GM21367 (cell line): ENCODE data around the gene C11orf52.
"Not testable (repeated sequence)": the region's sequence is repeated elsewhere in the genome, so short reads cannot be mapped to it uniquely, and the experiment has no call there.

Source experiments
- ATAC-seq: cut with Tn5 transposase; IDR thresholded peaks from one replicate; pipeline ENCODE4 v1.9.1; 2021; ENCODE audit not compliant: unreplicated experiment

C11orf52 gene

DNA sequence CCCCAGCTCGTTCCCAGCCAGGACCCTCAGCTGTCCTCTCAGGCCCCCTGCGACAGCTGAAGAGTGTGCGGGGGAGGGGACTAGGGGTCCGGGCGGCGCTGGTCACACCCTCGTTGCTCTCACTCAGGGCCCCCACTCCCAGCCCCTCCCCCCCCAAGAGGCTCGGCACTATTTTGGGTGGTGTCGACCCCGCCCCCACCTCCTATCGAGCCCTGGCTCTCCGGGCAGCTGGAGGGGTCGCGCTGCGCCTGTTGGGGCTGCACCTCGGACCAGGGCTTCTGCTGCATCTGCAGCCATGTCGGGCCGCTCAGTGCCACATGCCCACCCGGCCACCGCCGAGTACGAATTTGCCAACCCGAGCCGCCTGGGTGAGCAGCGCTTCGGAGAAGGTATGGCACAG, 6.2 kb upstream of the C11orf52 start, which contains the start of gene HSPB2:
Gene HSPB2, plus strand, starts transcription at position 200 of the 400 bp plus-strand sequence. Its CDS starts 96 bp downstream, at position 296.
- no peak for ATAC-seq

DNA sequence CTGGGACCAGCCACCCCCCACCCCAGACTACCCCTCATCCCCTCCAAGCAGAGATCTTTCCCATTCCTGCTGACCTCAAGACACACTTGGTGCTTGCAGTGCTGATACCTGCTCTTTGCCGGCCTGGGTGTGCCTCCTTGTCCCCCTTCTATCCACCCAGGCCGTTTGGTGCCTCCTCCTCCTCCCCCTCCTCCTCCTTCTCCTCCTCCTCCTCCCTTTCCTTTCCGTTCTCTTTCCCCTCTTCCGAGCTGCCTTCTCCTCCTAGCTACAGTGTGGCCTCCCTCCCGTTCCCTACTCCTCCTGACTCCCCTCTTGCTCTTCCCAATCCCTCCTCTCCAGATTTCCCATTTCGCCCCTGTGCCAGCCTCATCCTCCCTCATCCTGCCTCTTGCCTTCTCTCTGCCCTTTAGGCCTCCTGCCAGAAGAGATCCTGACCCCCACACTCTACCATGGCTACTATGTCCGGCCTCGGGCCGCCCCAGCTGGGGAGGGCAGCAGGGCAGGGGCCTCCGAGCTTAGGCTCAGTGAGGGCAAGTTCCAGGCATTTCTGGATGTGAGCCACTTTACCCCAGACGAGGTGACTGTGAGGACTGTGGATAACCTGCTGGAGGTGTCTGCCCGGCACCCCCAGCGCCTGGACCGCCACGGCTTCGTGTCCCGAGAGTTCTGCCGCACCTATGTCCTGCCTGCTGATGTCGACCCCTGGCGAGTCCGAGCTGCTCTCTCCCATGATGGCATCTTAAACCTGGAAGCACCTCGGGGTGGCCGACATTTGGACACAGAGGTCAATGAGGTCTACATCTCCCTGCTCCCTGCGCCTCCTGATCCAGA, 5.5 kb upstream of the C11orf52 start:
- no peak for ATAC-seq

DNA sequence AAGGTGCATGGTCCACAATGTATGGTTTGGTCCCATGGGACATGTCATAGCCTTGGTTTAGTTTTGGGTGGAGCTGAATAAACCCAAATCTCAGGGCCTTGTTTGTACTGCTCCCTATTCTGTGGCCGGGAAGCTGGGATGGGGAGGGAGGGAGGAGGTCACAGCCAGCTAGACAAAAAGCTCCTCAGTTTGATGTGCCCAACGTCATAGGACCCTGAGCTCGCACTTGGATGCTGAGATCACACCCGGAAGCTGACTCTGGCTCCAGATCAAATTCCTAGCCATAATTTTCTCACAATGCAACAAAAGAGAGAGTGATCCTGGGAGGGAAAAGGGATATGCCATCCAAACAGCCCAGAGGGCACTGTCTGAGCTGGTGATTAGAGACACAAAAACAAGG, 4.7 kb upstream of the C11orf52 start:
- no peak for ATAC-seq

DNA sequence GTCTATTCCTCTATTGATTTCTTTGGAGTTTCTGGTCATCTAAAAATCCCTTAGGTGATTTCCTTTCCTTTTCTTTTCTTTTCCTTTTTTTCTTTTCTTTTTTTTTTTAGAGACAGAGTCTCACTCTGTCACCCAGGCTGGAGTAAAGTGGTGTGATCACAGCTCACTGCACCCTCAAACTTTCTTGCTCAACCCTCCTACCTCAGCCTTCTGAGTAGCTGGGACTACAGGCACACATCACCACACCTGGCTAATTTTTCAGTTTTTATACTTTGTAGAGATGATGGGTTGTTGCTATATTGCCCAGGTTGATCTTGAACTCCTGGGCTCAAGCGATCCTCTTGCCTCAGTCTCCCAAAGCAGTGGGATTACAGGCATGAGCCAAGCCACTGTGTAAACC, 1.9 kb upstream of the C11orf52 start:
- no peak for ATAC-seq

DNA sequence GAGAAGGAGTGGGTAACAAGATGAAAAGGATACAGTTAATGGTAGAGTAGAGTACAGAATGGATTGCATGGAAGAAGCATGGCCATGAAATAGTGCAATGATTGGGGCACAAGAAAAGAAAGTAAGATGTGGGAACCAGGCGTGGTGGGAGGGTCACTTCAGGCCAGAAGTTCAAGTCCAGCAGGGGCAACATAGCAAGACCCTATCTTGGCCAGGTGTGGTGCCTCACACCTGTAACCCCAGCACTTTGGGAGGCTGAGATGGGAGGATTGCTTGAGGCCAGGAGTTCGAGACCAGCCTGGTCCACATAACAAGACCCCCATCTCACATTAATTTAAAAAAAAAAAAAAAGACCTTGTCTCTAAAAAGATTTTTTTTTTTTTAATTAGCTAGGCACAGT, 1.4 kb upstream of the C11orf52 start:
- no peak for ATAC-seq

DNA sequence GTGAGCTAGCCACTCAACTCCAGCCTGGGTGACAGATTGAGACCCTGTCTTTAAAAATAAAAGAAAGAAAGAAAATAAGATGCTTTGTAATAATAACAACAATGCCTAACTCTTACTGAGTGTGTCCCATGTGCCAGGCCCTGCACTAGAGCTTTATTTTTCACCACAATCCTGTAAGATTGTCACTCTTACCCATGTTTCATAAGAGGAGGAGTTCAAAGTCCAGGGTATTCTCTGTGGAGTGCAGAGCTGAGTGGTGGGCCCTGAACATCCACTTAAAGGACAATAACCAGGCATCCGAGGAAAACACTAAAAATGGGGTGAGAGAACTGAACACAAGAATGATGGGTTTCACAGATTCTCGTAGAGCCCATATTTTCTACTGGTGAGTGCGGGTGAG, 925 bp upstream of the C11orf52 start:
- no peak for ATAC-seq

DNA sequence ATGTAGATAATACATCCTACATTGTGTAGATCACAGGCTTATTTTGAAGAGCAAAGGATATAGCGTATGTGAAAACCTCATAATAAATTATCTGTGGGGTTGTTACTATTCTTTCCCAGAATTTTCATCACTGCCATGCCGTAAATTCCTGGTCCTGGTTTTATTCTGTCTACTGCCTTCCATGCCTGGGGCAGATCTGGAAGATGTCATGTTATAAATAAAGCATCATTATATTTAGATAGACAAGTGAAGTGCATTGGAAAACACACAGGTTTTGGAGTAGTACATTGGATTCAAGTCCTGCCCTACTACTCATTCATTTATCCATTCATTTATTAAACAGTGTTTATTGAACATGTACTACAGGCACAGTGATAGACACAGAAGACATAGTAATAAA, 2.2 kb downstream of the C11orf52 start:
- ATAC-seq, result no peak

DNA sequence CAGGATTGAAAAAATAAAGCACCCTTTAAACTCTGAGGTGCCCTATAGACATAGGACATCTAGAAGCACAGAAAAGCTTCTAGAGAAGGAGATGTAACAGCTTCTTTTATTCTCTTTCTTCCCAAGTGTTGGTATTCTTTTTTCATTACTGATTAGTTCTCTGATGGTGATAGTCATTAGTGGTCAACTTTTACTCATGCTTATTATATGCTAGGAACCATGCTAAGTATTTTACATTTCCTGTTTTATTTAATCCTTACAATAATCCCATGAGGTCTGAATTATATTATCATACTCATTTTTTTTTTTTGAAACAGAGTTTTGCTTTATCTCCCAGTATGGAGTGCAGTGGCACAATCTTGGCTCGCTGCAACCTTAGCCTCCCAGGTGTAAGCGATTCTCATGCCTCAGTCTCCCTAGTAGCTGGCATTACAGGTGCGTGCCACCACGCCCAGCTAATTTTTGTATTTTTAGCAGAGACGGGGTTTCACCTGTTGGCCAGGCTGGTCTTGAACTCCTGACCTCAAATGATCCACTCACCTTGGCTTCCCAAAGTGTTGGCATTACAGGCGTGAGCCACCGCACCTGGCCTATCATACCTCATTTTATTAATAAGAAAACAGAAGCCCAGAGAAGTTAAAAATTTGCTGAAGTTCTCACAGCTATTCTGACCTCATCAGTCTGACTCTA, 3.0 kb downstream of the C11orf52 start:
- no peak for ATAC-seq

DNA sequence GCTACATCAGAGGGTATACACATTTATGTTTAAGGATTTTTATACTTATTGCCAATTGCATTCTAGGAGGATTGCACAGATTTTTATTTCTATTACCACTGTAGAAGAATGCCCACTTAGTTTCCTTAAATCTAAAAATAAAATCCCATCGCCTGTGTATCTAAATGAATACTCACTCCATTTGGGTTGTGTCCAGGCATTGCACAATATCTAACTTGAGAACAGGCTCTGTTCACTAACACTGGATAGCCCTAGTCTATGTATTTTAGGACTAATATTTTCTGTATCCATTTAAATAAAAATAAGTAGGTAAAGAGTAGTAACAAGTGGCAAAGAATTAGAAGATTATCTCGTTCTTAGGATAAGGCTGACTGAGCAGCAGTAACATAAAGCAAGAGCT, 4.1 kb downstream of the C11orf52 start:
- no peak for ATAC-seq

DNA sequence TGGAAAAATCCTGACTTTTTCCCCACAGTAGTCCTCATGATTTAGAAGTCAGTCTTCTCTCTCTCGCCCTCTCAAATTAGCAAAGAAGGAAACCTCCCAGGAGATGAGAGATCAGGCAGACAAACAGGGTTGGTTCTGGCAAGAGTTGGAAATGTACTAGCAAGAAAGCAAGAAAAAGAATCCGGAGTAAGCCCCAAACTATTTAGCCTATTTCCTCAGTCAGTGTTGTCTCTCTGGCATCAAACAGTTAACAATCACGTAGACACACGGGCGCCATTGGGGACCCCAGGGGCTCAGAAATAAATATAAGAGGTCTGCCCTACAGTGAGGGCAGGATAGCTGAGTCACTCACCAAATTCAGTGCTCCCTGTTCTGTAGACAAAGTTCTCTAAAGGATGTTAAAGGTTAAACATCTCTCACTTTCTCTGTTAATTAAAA, 4.7 kb downstream of the C11orf52 start:
- no peak for ATAC-seq

DNA sequence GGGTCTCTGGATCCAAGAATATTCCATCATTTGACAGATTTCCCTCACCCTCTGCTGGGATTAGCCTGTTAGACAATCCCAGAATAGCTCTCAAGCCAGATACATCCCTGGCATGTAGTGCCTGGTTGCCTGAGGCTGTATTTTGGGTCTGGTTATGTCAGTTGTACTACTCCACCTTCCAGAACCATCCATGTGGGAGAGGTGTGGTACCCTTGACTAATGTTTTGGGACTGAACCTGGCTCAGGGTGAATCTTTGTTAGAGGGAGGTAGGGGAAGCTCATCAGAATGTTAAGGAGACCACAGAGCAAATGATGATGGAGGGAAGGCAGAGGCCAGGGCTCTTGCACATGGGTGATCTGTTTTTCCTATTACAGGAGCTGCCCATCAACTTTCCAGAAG, 5.2 kb downstream of the C11orf52 start:
- no peak for ATAC-seq

DNA sequence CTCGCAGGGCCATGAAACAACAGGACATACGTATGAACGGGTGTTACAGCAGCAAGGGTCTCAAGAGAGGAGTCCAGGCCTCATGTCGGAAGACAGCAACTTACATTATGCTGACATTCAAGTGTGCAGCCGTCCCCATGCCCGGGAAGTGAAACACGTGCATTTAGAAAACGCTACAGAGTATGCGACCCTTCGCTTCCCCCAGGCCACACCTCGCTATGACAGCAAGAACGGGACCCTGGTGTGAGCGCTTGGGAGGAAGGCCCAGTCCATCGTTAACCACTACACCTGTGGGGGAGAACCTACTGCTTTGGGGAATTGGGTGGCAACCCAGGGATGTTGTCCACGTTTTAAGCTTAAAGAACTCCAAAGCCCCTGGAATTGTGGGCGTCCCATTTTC, 7.2 kb downstream of the C11orf52 start:
- no peak for ATAC-seq

DNA sequence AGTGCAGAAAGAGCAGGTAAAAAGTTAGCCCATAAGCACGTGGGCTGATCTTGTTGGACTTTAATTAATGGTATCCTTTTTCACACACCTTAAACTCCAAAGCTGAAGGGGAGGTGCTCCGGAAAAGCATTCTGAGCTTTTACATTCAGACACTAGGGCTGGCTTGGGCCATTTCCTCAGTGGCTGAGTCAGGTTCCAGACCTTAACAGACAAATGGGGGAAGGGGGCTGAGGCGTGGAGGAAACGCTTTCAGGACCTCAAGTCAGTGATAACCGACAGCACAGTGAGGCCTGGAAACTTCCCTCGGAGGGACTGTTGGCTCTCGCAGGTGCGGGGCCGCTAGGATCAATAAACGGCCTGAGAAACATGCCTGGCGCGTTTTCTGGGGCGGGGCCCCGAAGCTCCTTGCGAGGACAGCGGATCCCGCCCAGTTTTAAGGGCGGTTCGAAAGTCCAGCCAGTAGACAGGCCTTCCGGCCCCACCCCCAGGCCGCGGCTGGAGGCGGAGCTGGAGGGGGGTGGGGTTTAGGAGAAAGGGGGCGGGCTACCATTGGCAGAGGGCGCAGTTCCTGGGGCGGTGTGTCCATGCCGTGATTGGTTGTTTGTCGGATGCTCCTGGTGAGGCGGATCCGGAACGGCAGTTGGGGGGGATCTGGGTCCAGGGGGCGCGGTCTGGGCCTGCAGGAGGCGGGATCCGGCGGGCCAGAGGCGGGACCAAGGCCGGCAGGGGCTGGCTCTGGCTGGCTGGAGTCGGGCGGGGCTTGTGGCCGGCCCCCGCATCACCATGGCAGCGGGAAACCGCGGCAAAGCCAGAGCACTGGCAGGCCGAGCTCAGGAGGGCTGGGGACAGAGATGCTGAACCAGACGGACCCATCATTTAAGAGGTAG, 8.0 kb downstream of the C11orf52 start:
- ATAC-seq, result peak; percentile 90

DNA sequence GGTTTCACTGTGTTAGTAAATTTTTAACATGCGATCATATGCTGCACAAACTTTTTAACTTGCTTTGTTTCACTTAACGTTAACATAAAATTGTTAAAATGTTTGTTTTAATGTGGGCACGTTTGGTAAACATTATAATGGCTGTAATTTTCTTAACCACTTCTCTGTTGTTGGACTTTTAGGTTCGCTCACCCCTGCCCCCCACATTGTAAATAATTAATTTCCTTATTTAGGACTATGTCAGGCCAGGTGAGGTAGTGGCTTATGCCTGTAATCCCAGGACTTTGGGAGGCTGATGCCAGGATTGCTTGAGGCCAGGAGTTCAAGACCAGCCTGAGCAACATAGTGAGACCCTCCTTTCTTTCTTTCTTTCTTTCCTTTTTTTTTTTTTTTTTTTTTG, 11.8 kb downstream of the C11orf52 start:
- no peak for ATAC-seq

DNA sequence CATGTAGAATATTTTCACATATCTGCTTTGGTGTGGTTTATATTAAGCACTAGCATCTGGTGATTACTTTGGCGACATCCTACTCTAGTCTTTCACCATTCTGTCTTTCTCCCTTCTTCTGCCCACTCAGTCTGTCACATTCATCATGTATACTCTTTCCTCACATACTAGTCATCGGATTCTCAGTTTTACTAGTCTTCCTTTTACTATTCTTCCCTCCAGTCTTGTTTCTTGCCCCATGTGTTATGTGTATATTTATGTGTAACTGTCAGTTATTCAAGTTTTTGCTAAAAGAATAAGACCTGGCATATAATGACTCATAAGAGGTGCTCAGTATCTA, 13.9 kb downstream of the C11orf52 start:
- no peak for ATAC-seq

DNA sequence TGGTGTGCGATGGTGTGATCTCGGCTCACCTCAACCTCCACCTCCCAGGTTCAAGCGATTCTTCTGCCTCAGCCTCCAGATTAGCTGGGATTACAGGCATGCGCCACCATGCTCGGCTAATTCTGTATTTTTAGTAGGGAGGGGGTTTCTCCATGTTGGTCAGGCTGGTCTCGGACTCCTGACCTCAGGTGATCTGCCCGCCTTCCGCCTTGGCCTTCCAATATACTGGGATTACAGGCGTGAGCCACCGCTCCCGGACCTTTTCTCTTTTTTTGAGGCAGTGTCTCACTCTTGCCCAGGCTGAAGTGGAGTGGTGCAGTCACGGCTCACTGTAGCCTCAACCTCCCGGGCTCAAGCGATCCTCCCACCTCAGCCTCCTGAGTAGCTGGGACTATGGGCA, 14.5 kb downstream of the C11orf52 start:
- ATAC-seq, result not testable (repeated sequence)

DNA sequence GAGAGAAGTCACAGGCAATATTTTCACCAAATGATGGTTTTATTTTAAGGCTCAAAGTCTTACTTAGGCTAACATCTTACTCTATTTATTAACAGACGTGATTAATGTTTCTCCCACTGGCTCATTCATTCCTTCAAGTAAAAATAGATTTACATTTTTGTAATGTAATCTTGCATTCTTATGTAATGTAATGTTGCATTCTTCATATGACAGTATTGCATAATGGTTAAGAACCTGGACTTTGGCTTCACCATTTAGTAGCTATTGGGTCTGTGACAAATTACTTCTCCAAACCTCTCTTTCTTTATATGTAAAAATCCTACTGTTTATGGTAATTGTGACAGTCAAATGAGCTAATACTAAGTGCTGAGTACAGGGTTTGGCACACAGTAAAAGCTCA, 15.2 kb downstream of the C11orf52 start:
- ATAC-seq, result no peak

DNA sequence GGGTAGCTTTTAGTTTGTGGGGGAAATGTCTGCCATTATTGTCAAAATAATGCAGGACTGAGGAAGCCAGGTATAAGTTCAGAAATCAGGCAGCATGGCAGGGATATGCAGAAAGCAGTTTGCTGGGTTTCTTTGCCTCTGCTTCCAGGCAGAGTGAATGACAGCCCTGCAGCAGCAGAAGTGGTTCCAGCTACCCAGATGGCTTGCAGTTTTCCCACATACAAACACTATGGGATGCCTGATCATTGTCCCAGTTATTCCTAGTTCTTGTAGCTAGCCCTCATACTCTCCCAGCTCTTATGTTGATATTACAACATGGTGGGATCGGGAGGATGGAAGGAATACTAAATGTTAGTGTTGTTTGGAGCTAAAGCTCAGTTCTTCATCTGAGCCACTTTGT, 15.6 kb downstream of the C11orf52 start:
- ATAC-seq, result no peak

DNA sequence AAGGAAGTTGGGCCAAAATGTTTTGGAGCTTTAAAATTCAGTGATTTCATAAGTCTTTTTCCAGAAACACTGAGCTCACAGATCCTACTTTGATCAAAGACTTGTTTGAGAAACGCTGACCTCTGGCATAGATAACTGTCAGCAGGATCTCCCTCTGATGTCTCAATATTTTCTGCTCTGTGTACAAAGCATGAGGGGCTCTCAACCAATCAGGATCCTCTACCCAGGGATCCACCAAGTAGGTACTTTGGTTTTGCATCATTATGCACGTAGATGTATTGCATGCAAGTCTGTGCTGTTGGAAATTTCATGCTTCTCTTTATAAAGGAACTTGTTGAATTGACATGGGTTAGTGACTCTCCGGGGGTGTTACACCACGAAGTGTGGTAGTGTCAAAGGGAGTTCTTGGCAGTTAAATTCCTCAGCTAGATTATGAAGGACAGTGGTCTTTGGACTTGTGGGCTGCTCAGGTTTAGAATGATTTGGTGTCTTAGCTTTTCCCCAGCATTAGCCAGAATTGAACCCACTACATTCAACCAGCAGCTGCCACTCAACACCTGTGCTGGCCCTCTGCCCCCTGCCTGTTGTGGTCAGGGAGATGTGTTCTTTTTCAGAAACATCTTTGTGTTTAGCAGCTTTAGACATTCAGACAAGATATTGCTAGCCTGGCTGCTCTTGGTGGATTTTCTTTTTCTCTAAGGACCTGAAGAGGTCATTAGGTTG, 16.8 kb downstream of the C11orf52 start:
- ATAC-seq, result no peak

DNA sequence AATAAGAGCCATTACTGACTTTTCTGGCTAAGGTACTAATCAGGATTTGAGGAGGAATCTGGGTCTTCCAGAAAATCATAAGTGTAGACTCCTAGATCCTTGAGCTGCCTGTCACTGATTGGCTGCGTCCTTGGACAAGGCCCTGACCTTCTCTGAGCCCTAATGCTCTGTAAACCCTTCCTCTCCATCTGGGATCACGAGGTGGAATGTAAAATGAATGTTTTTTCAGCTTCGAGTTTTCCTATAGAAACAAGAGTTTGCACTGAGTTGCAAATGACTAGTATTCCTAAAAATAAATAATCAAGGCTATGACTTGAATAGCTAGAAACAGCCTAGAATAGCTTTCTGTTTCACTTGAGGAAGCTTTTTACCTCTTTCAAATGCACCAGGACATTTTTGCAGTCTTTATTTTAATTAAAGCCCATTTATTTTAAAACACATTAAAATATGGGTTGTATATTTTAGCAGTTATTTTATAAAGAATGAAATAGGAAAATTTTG, 17.4 kb downstream of the C11orf52 start:
- no peak for ATAC-seq

DNA sequence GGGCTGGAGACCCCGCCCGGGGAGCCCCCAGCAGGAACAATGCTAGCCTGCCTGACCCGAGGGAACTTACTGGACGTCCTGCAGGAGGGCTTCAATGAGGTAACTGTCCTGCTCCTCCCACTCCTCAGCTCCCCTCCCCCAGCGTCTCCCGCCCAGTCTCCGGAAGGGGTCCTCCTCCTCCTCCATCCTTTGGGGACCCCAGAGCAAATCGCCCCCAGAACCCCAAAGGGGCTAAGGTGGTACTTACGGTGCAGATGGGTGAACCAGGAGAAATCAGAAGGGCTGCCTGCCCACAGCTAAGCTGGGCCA, 18.7 kb downstream of the C11orf52 start:
- no peak for ATAC-seq
